CD4-positive, alpha-beta memory T cell (primary cell): Measurements from ENCODE around the gene CALCR. TPM values are rescaled to one million over a fixed set of nuclear protein-coding genes. Genes with fewer than 3 reads are reported as not detected.

ENCODE experiments used
- CTCF ChIA-PET: fragments of 350-600 bp; sonication (Branson Sonifier 250); formaldehyde crosslinking; loops from one replicate; lab custom pipeline; 2021; ENCODE audit warnings: inconsistent platforms; ENCODE audit not compliant: partially characterized antibody; lab: Charles Lee
- POLR2A ChIA-PET: fragments of 350-600 bp; sonication (Branson Sonifier 250); formaldehyde crosslinking; loops from one replicate; lab custom pipeline; 2021; ENCODE audit not compliant: partially characterized antibody; lab: Charles Lee
- DNase-seq, 5 donors: peaks; one replicate each; pipeline versions ENCODE4 v3.0.0 to v3.0.0-alpha.2; 2020 to 2022; ENCODE audit warnings: mixed read lengths in 1 of 5
- H3K27ac ChIP-seq: one replicate; pipeline ENCODE4 v1.7.0; 2013; ENCODE audit warnings: low read depth, low read length
- H3K27me3 ChIP-seq: 2 replicates; pipeline ENCODE4 v1.7.0; 2013; ENCODE audit warnings: mild to moderate bottlenecking, low read length, moderate library complexity; ENCODE audit not compliant: insufficient read depth
- H3K36me3 ChIP-seq: 2 replicates; pipeline ENCODE4 v1.7.0; 2013; ENCODE audit warnings: mild to moderate bottlenecking, low read length, moderate library complexity; ENCODE audit not compliant: insufficient read depth
- H3K4me1 ChIP-seq: 2 replicates; pipeline ENCODE4 v1.7.0; 2013; ENCODE audit warnings: mild to moderate bottlenecking, low read length, moderate library complexity; ENCODE audit not compliant: insufficient read depth
- H3K4me3 ChIP-seq, 2 donors: one replicate each; pipeline ENCODE4 v1.7.0; 2013; ENCODE audit warnings: low read length in 2 of 2, mild to moderate bottlenecking in 1 of 2
- H3K9me3 ChIP-seq, 2 donors: one replicate each; pipeline ENCODE4 v1.7.0; 2013; ENCODE audit warnings: low read length in 2 of 2, control low read depth in 1 of 2; ENCODE audit not compliant: control insufficient read depth in 1 of 2
- H3K27ac Mint-ChIP-seq, 7 donors: one replicate each; pipeline ENCODE4 v1.8.0; 2020 to 2021; ENCODE audit warnings: mixed read lengths in 7 of 7, mild to moderate bottlenecking in 6 of 7, inconsistent platforms in 3 of 7, moderate library complexity in 3 of 7
- H3K27me3 Mint-ChIP-seq, 2 donors: one replicate each; pipeline ENCODE4 v1.8.0; 2020 to 2021; ENCODE audit warnings: mixed read lengths in 2 of 2
- H3K36me3 Mint-ChIP-seq, 2 donors: one replicate each; pipeline ENCODE4 v1.8.0; 2020 to 2021; ENCODE audit warnings: mixed read lengths in 2 of 2, inconsistent platforms in 1 of 2, mild to moderate bottlenecking in 1 of 2
- H3K4me1 Mint-ChIP-seq, 4 donors: one replicate each; pipeline ENCODE4 v1.8.0; 2020 to 2021; ENCODE audit warnings: mixed read lengths in 4 of 4, mild to moderate bottlenecking in 1 of 4
- H3K4me3 Mint-ChIP-seq, 8 donors: one replicate each; pipeline ENCODE4 v1.8.0; 2020 to 2021; ENCODE audit warnings: mixed read lengths in 8 of 8, mild to moderate bottlenecking in 7 of 8, moderate library complexity in 6 of 8, inconsistent platforms in 3 of 8
- H3K9me3 Mint-ChIP-seq, 8 donors: one replicate each; pipeline ENCODE4 v1.8.0; 2020 to 2021; ENCODE audit warnings: mixed read lengths in 8 of 8, mild to moderate bottlenecking in 5 of 8, inconsistent platforms in 3 of 8, moderate library complexity in 1 of 8
- intact Hi-C: fragments of 100-400 bp; cut with micrococcal nuclease; formaldehyde crosslinking; loops from one replicate; pipeline ENCODE4 v1.15.1; 2023
- polyA plus RNA-seq, 2 donors: library from polyadenylated mRNA; unstranded; fragments of 300-500 nt; fragmentation: Illumina TruSeq; gene quantifications; one replicate each; pipeline ENCODE4 v1.2.3, GENCODE V29; 2021
- total RNA-seq, 2 experiments: library from RNA; stranded (reverse); gene quantifications; one replicate each; pipeline ENCODE4 v1.2.3, GENCODE V29; 2021

The CALCR gene
- total and polyA plus RNA-seq, 4 experiments from 2014 or later: not detected

GRCh38 chr7:93426155-93426696 is 148.3 kb downstream of the CALCR start:
- POLR2A ChIA-PET: no interaction called here
- no peak overlapping the region for H3K27ac ChIP-seq
- no peaks in the 10 kb centered on the region for H3K36me3 ChIP-seq
- H3K27me3 Mint-ChIP-seq: peaks cover 3 to 7% of the 10 kb centered on the region in 2 donors
- H3K4me3 ChIP-seq: no peak overlapping the region
- no peak overlapping the region for H3K4me3 Mint-ChIP-seq
- H3K9me3 ChIP-seq: no peaks in the 10 kb centered on the region
- peaks cover 0 to 3% (median under 1%) of the 10 kb centered on the region in 4 donors for H3K4me1 Mint-ChIP-seq
- H3K4me1 ChIP-seq: no peaks in the 10 kb centered on the region
- H3K36me3 Mint-ChIP-seq: no peaks in the 10 kb centered on the region
- CTCF ChIA-PET: no interaction called here
- no peak overlapping the region for H3K27ac Mint-ChIP-seq
- no peaks in the 10 kb centered on the region for H3K27me3 ChIP-seq
- H3K9me3 Mint-ChIP-seq: no peaks in the 10 kb centered on the region
- no peak for DNase-seq
- intact Hi-C loops: no loop called here

DNA sequence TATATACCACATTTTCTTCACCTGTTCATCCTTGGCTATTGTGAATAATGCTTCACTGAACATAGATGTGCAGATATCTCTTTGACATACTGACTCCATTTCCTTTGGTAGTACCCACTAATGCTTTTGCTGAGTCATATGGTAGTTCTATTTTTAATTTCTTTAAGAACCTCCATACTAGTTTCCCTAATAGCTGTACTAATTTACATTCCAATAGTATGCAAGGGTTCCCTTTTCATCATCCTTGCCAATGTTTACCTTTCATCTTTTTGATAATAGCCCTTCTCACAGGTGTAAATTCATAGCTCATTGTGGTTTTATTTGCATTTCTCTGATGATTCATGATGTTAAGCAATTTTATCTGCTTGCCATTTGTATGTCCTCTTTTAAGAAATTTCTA is 159.9 kb downstream of the CALCR start:
- Mint-ChIP-seq H3K4me3 (no peak overlapping the region), H3K9me3 (no peaks in the 10 kb centered on the region), H3K27me3 (peaks cover 3 to 6% of the 10 kb centered on the region in 2 donors), H3K27ac (no peak overlapping the region), H3K36me3 (no peaks in the 10 kb centered on the region), H3K4me1 (no peaks in the 10 kb centered on the region)
- H3K27me3 ChIP-seq: no peaks in the 10 kb centered on the region
- no peak overlapping the region for H3K27ac ChIP-seq
- H3K36me3 ChIP-seq: no peaks in the 10 kb centered on the region
- H3K9me3 ChIP-seq: no peaks in the 10 kb centered on the region
- no peaks in the 10 kb centered on the region for H3K4me1 ChIP-seq
- POLR2A ChIA-PET: no interaction called here
- H3K4me3 ChIP-seq: no peak overlapping the region
- intact Hi-C loops: no loop called here
- CTCF ChIA-PET: no interaction called here
- DNase-seq: no peak

GRCh38 chr7:93409324-93409723 is 165.2 kb downstream of the CALCR start:
- no peak overlapping the region for H3K4me3 ChIP-seq
- intact Hi-C loops: no loop called here
- peaks cover 0 to 4% of the 10 kb centered on the region in 2 donors for H3K9me3 ChIP-seq
- no peaks in the 10 kb centered on the region for H3K27me3 ChIP-seq
- Mint-ChIP-seq H3K36me3 (no peaks in the 10 kb centered on the region), H3K9me3 (peaks cover 0 to 21% (median 16%) of the 10 kb centered on the region in 8 donors), H3K27ac (no peak overlapping the region), H3K4me1 (no peaks in the 10 kb centered on the region), H3K4me3 (no peak overlapping the region), H3K27me3 (peaks cover 4 to 11% of the 10 kb centered on the region in 2 donors)
- no peaks in the 10 kb centered on the region for H3K36me3 ChIP-seq
- no peak overlapping the region for H3K27ac ChIP-seq
- ChIA-PET CTCF (no interaction called here), POLR2A (no interaction called here)
- DNase-seq: no peak
- H3K4me1 ChIP-seq: no peaks in the 10 kb centered on the region

DNA sequence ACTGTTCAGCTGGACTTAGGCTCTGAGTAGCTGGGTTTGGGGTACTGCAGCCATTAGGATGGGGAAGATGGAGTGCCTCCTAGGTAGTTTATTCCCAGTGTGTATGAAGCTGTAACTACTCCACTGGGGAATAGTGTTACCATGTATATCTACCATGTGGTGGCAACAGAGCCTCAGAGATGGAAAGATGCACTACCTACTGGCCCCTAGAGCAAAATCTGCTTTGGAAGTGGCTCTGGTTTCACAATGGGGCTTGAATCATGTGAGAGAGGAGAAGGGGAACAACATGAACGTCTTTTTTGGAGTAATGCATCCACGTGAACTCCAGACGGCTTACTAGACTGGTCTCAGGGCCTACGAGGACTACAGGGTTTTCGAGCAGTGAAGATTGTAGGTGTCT is 167.3 kb downstream of the CALCR start:
- POLR2A ChIA-PET: no interaction called here
- DNase-seq: no peak
- CTCF ChIA-PET: no interaction called here
- intact Hi-C loops: no loop called here
- H3K27ac Mint-ChIP-seq: no peak overlapping the region
- no peaks in the 10 kb centered on the region for H3K4me1 Mint-ChIP-seq
- Histone ChIP-seq H3K4me3 (no peak overlapping the region), H3K36me3 (no peaks in the 10 kb centered on the region), H3K4me1 (no peaks in the 10 kb centered on the region), H3K27me3 (no peaks in the 10 kb centered on the region), H3K27ac (no peak overlapping the region), H3K9me3 (peaks cover 0 to 4% of the 10 kb centered on the region in 2 donors)
- H3K27me3 Mint-ChIP-seq: peaks cover 3 to 8% of the 10 kb centered on the region in 2 donors
- H3K4me3 Mint-ChIP-seq: no peak overlapping the region
- peaks cover 0 to 21% (median 16%) of the 10 kb centered on the region in 8 donors for H3K9me3 Mint-ChIP-seq
- no peaks in the 10 kb centered on the region for H3K36me3 Mint-ChIP-seq

- DNase-seq: no peak
- Mint-ChIP-seq H3K4me3 (no peak overlapping the region), H3K4me1 (no peaks in the 10 kb centered on the region), H3K27ac (no peak overlapping the region), H3K27me3 (peaks cover 0 to 5% of the 10 kb centered on the region in 2 donors), H3K36me3 (no peaks in the 10 kb centered on the region), H3K9me3 (peaks cover 0 to 21% (median 16%) of the 10 kb centered on the region in 8 donors)
- H3K27ac ChIP-seq: no peak overlapping the region
- no peaks in the 10 kb centered on the region for H3K4me1 ChIP-seq
- H3K9me3 ChIP-seq: peaks cover 0 to 4% of the 10 kb centered on the region in 2 donors
- ChIA-PET CTCF (no interaction called here), POLR2A (no interaction called here)
- H3K4me3 ChIP-seq: no peak overlapping the region
- intact Hi-C loops: no loop called here
- H3K27me3 ChIP-seq: no peaks in the 10 kb centered on the region
- H3K36me3 ChIP-seq: no peaks in the 10 kb centered on the region
These were observed 171.6 kb downstream of the CALCR start for GRCh38 chr7:93402944-93403343.

DNA sequence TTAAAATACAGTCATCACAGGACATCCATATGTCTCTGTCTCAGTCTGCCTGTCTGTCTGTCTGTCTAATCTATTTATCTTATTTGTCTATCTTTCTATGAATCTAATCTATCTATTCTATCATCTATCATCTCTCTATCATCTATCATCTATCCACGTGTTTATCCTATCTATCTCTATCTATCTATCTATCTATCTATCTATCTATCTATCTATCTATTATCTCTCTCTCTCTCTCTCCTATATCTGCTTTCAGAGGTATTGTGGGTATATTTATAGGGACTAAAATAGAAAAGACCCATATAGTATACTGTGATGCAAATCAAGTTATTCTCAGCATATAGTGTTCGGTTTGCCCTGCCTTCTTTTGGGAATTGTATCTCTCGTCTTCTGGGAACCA is 174.9 kb downstream of the CALCR start:
- Mint-ChIP-seq H3K27me3 (peaks cover 0 to 1% of the 10 kb centered on the region in 2 donors), H3K4me3 (no peak overlapping the region), H3K4me1 (no peaks in the 10 kb centered on the region), H3K36me3 (no peaks in the 10 kb centered on the region), H3K9me3 (peaks cover 0 to 3% (median 0%) of the 10 kb centered on the region in 8 donors), H3K27ac (no peak overlapping the region)
- no peaks in the 10 kb centered on the region for H3K36me3 ChIP-seq
- H3K9me3 ChIP-seq: no peaks in the 10 kb centered on the region
- POLR2A ChIA-PET: no interaction called here
- H3K4me1 ChIP-seq: no peaks in the 10 kb centered on the region
- CTCF ChIA-PET: no interaction called here
- intact Hi-C loops: no loop called here
- no peaks in the 10 kb centered on the region for H3K27me3 ChIP-seq
- no peak overlapping the region for H3K4me3 ChIP-seq
- H3K27ac ChIP-seq: no peak overlapping the region
- no peak for DNase-seq

DNA sequence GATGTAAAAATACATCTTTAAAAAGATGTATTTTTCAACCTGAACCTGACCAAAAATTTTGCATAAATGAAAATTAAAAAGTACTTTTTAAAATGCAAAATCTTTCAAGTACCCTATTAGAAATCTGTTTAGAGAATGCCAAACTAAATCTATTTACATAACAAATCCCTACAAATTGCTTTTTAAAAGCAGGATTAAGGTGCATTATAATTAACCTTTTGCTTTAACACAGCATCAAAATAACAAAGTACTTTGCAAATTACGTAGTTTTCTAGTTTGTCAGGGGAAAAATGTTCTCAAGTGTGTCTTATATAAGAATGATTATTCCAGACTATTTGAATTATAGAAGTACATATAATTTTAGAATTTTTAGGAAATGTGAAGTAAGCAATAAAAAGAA is 181.5 kb downstream of the CALCR start:
- H3K27me3 ChIP-seq: no peaks in the 10 kb centered on the region
- H3K9me3 ChIP-seq: no peaks in the 10 kb centered on the region
- peaks cover 1 to 5% of the 10 kb centered on the region in 2 donors for H3K27me3 Mint-ChIP-seq
- intact Hi-C loops: no loop called here
- H3K9me3 Mint-ChIP-seq: no peaks in the 10 kb centered on the region
- no peak overlapping the region for H3K27ac ChIP-seq
- no peaks in the 10 kb centered on the region for H3K4me1 ChIP-seq
- H3K4me3 Mint-ChIP-seq: no peak overlapping the region
- H3K27ac Mint-ChIP-seq: no peak overlapping the region
- DNase-seq: no peak
- no peaks in the 10 kb centered on the region for H3K4me1 Mint-ChIP-seq
- CTCF ChIA-PET: no interaction called here
- H3K36me3 Mint-ChIP-seq: no peaks in the 10 kb centered on the region
- no peak overlapping the region for H3K4me3 ChIP-seq
- POLR2A ChIA-PET: no interaction called here
- H3K36me3 ChIP-seq: no peaks in the 10 kb centered on the region

DNA sequence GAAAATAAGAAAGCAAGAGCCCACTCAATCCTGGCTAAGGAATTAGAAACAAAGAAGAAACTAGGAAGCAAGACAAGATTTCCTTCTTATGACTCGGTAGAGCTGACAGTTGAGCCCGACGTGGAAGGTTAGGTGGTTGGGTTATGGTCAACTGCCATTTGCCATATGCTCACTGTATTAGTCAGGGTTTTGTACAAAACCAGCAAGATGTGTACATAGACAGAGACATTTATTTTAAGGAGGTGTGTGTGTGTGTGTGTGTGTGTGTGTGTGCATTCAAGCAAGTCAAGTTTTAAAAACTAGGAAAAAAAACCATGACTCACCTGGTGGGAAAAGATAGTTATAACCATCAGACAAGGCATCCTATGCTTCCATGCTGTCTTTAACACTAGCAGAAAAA is 183.9 kb downstream of the CALCR start:
- ChIA-PET POLR2A (no interaction called here), CTCF (no interaction called here)
- Mint-ChIP-seq H3K27ac (no peak overlapping the region), H3K4me1 (no peaks in the 10 kb centered on the region), H3K36me3 (no peaks in the 10 kb centered on the region), H3K4me3 (no peak overlapping the region), H3K27me3 (peaks cover 3 to 9% of the 10 kb centered on the region in 2 donors), H3K9me3 (no peaks in the 10 kb centered on the region)
- no peak overlapping the region for H3K27ac ChIP-seq
- no peaks in the 10 kb centered on the region for H3K27me3 ChIP-seq
- intact Hi-C loops: no loop called here
- H3K9me3 ChIP-seq: no peaks in the 10 kb centered on the region
- H3K4me1 ChIP-seq: no peaks in the 10 kb centered on the region
- no peak for DNase-seq
- H3K4me3 ChIP-seq: no peak overlapping the region
- H3K36me3 ChIP-seq: no peaks in the 10 kb centered on the region
